HL-60/S4 treated with phorbol 12-myristate 13-acetate at 8.2 ng/mL for 4 days and 3 days (cell line): ENCODE data around the gene SMIM27.
"Not testable (repeated sequence)": the region's sequence is repeated elsewhere in the genome, so short reads cannot be mapped to it uniquely, and the experiment has no call there.

Source experiments
- in situ Hi-C: fragments of 300-500 bp; cut with MboI; formaldehyde crosslinking; loops from 2 replicates; pipeline ENCODE4 v1.15.0; 2022; ENCODE audit warnings: low sequenced_read_pairs

Gene SMIM27

GRCh38 chr9:32590476-32590875 is 38.3 kb downstream of the SMIM27 start:
- in situ Hi-C loops = no loop called here

GRCh38 chr9:32590898-32591297 is 38.8 kb downstream of the SMIM27 start:
- in situ Hi-C loops = no loop called here

- in situ Hi-C loops = no loop called here
Observed at GRCh38 chr9:32596096-32596865, 44.2 kb downstream of the SMIM27 start.

- in situ Hi-C loops = no loop called here
Observed at GRCh38 chr9:32596936-32597335, 44.8 kb downstream of the SMIM27 start.

GRCh38 chr9:32599021-32599420 is 46.9 kb downstream of the SMIM27 start:
- in situ Hi-C loops = not testable (repeated sequence)
